ENCODE measurements around the gene HTR1A. TPM values are rescaled to one million over a fixed set of nuclear protein-coding genes. Genes with fewer than 3 reads are reported as not detected.

HTR1A gene
- polyA plus RNA-seq, 2 of the 4 experiments (the other 2 are of a cell fraction): not detected

DNA sequence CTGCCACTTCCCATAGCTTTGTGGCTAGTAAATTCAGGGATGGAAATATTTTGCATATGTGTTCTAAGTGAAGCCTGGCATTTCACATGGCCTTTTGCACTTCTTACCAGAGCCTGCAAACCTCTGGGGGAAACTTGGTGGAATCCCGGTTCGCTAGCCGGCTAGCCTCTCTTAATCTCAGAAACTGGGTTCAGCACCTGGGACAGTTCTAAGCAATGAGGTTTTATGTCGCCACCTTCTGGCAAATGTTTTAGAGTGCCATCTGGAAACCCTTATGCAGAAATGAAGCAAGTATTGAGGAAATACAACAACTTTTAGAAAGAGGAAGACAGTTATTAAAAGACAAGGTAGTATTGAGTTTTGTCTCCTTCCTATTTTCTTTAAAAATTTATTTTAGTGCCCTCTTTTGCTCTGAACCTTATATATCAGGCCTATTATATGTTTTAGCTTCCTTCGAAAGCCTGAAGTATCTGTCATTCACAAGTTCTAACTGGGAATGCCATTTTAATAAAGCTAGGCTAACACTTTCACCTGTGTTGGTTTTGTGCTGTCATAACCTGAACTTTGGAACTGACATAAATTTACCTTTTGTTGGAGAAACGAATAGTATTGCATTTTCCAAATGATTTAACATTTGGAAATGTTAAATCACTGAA lies 963 bp upstream of the HTR1A start:
- no peak overlapping the region for H3K27ac ChIP-seq

DNA sequence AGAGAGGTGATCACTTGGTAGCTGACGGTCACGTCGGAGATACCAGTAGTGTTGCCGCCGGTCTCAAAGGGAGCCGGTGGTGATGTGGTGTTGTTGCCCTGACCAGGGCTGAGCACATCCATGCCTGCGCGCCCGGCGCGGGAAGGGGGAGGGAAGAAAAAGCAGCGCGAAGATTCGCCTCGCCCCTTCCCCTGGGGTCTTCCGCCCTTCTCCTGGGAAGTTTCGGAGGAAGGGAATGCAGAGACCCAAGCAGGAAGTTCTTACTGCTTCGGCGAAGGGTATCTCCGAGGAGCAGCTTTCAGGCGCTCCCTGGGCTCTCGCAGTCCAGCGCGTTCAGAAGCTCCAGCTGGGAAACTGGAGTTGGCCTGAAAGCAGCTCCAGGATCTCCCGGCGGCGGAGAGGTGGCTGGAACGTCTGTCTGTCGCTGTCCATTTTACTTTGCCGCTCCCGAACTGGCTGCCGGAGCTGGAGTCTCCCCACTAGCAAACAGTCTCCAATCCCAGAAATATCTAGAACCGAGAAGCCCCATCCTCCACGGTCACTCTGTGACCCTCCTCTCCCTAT lies 565 bp downstream of the HTR1A start:
- 44% methylated on average over 30 of the region's 34 CpGs for WGBS (ENCODE audit: missing lambda C conversion rate)
- no peak for DNase-seq (ENCODE audit: low read depth in 1 of 2, low spot score in 1 of 2)
- no peak overlapping the region for H3K4me2 ChIP-seq
- no peaks in the 10 kb centered on the region for H3K4me1 ChIP-seq
- no peak overlapping the region for H3K4me3 ChIP-seq
- no peaks in the 10 kb centered on the region for H3K9me3 ChIP-seq
- H3K27ac ChIP-seq: no peak overlapping the region
- ChIA-PET CTCF (interaction anchor here (1.4 kb wide), 1 partner anchor 560 kb away, joined by 6 read pairs; no protein-coding TSS in a partner anchor), POLR2A (no interaction called here)
- no peak for FAIRE-seq
- TF ChIP-seq NR3C1 (IDR thresholded peaks at IDR 0.05) (no peak), ZNF302 (CRISPR knock-in tag; IDR thresholded peaks at IDR 0.05) (no peak), RAD21 (conservative IDR thresholded peaks at IDR 0.05 in 1 of 2, IDR thresholded peaks at IDR 0.05 in 1 of 2) (no peak), CHD4 (IDR thresholded peaks at IDR 0.05; ENCODE audit: borderline replicate concordance) (no peak), HOXA7 (CRISPR knock-in tag; IDR thresholded peaks at IDR 0.05) (no peak), CBX8 (IDR thresholded peaks at IDR 0.05) (no peak)
- TF ChIP-seq, protein P1, sequence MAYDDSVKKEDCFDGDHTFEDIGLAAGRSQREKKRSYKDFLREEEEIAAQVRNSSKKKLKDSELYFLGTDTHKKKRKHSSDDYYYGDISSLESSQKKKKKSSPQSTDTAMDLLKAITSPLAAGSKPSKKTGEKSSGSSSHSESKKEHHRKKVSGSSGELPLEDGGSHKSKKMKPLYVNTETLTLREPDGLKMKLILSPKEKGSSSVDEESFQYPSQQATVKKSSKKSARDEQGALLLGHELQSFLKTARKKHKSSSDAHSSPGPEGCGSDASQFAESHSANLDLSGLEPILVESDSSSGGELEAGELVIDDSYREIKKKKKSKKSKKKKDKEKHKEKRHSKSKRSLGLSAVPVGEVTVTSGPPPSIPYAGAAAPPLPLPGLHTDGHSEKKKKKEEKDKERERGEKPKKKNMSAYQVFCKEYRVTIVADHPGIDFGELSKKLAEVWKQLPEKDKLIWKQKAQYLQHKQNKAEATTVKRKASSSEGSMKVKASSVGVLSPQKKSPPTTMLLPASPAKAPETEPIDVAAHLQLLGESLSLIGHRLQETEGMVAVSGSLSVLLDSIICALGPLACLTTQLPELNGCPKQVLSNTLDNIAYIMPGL (CRISPR knock-in tag; IDR thresholded peaks at IDR 0.05; ENCODE audit: borderline replicate concordance): no peak
- TF ChIP-seq, protein P2, sequence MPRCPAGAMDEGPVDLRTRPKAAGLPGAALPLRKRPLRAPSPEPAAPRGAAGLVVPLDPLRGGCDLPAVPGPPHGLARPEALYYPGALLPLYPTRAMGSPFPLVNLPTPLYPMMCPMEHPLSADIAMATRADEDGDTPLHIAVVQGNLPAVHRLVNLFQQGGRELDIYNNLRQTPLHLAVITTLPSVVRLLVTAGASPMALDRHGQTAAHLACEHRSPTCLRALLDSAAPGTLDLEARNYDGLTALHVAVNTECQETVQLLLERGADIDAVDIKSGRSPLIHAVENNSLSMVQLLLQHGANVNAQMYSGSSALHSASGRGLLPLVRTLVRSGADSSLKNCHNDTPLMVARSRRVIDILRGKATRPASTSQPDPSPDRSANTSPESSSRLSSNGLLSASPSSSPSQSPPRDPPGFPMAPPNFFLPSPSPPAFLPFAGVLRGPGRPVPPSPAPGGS (IDR thresholded peaks at IDR 0.05): no peak
- no peak for ATAC-seq

More for the DNA sequence above, 963 bp upstream of the HTR1A start:
- FAIRE-seq (peak; percentile 28), ATAC-seq (peak; percentile 64 to 88; a peak in 5 of 6 replicates), DNase-seq (ENCODE audit: low read depth in 1 of 2, low spot score in 1 of 2) (peak; percentile 28 to 68)
- peak; percentile 81; the same call in 1 of the 2 replicates for TF ChIP-seq ZSCAN20 (CRISPR knock-in tag; IDR thresholded peaks at IDR 0.05)
- TF ChIP-seq FOXS1 (CRISPR knock-in tag; IDR thresholded peaks at IDR 0.05): 0 out of 2 replicates have a peak, but pooled peaks have one; percentile 24
- TF ChIP-seq RAD21 (conservative IDR thresholded peaks at IDR 0.05 in 1 of 2, IDR thresholded peaks at IDR 0.05 in 1 of 2): peak; percentile 45 to 56
- TF ChIP-seq, protein P3, sequence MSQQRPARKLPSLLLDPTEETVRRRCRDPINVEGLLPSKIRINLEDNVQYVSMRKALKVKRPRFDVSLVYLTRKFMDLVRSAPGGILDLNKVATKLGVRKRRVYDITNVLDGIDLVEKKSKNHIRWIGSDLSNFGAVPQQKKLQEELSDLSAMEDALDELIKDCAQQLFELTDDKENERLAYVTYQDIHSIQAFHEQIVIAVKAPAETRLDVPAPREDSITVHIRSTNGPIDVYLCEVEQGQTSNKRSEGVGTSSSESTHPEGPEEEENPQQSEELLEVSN (IDR thresholded peaks at IDR 0.05; ENCODE audit: borderline replicate concordance, low read depth): no peak
- TF ChIP-seq, protein P4, sequence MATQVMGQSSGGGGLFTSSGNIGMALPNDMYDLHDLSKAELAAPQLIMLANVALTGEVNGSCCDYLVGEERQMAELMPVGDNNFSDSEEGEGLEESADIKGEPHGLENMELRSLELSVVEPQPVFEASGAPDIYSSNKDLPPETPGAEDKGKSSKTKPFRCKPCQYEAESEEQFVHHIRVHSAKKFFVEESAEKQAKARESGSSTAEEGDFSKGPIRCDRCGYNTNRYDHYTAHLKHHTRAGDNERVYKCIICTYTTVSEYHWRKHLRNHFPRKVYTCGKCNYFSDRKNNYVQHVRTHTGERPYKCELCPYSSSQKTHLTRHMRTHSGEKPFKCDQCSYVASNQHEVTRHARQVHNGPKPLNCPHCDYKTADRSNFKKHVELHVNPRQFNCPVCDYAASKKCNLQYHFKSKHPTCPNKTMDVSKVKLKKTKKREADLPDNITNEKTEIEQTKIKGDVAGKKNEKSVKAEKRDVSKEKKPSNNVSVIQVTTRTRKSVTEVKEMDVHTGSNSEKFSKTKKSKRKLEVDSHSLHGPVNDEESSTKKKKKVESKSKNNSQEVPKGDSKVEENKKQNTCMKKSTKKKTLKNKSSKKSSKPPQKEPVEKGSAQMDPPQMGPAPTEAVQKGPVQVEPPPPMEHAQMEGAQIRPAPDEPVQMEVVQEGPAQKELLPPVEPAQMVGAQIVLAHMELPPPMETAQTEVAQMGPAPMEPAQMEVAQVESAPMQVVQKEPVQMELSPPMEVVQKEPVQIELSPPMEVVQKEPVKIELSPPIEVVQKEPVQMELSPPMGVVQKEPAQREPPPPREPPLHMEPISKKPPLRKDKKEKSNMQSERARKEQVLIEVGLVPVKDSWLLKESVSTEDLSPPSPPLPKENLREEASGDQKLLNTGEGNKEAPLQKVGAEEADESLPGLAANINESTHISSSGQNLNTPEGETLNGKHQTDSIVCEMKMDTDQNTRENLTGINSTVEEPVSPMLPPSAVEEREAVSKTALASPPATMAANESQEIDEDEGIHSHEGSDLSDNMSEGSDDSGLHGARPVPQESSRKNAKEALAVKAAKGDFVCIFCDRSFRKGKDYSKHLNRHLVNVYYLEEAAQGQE (IDR thresholded peaks at IDR 0.05): peak; percentile 94
- TF ChIP-seq, protein P5, sequence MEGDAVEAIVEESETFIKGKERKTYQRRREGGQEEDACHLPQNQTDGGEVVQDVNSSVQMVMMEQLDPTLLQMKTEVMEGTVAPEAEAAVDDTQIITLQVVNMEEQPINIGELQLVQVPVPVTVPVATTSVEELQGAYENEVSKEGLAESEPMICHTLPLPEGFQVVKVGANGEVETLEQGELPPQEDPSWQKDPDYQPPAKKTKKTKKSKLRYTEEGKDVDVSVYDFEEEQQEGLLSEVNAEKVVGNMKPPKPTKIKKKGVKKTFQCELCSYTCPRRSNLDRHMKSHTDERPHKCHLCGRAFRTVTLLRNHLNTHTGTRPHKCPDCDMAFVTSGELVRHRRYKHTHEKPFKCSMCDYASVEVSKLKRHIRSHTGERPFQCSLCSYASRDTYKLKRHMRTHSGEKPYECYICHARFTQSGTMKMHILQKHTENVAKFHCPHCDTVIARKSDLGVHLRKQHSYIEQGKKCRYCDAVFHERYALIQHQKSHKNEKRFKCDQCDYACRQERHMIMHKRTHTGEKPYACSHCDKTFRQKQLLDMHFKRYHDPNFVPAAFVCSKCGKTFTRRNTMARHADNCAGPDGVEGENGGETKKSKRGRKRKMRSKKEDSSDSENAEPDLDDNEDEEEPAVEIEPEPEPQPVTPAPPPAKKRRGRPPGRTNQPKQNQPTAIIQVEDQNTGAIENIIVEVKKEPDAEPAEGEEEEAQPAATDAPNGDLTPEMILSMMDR (IDR thresholded peaks at IDR 0.05): peak; percentile 58
- 0 out of 2 replicates have a peak, but pooled peaks have one; percentile 31 for TF ChIP-seq EHF (CRISPR knock-in tag; IDR thresholded peaks at IDR 0.05)
- peak; percentile 74; the same call in 1 of the 2 replicates for TF ChIP-seq EHMT2 (IDR thresholded peaks at IDR 0.05; ENCODE audit: low read depth)
- TF ChIP-seq RNF2 (IDR thresholded peaks at IDR 0.05; ENCODE audit: borderline replicate concordance, low read depth): no peak
- no peak for TF ChIP-seq HDAC2 (IDR thresholded peaks at IDR 0.05)
- TF ChIP-seq SMC3 (IDR thresholded peaks at IDR 0.05): peak; percentile 67
- H3K9me3 ChIP-seq: no peaks in the 10 kb centered on the region
- H3K4me3 ChIP-seq: no peak overlapping the region
- WGBS (ENCODE audit: missing lambda C conversion rate): 35% methylated on average over 6 of the region's 6 CpGs
- ChIA-PET POLR2A (no interaction called here), CTCF (interaction anchor here (0.7 to 1.5 kb wide), 10 partner anchors 10 to 564 kb away, joined by 3 to 6 read pairs (median 3); no protein-coding TSS in a partner anchor)
- H3K4me1 ChIP-seq: no peaks in the 10 kb centered on the region
- H3K4me2 ChIP-seq: no peak overlapping the region

Data from A549 (cell line).